Measurements from ENCODE around the gene PHACTR1.

Gene PHACTR1

DNA sequence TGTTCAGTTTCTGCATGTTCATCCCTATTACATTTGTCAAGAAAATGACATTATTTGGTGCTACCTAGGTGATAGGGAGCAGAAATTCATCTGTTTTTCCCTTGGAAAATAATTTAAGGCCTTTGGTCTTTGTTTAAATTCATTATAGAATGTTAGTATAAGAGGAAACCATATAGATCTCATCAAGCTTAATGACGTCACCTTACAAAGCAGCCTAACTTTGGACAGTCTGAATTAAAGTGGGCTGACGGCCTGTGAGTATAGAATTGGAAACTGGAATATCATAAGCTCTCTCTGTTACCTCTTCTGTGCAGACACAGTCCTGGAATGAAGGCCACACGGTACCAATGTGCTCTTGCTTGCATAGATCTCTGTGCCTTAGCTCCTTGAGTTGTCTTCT, 503.7 kb downstream of the PHACTR1 start:
- no peak overlapping the region for H3K4me3 ChIP-seq (ENCODE audit: low read length)
- no peak for DNase-seq (ENCODE audit: low read depth)
- TF ChIP-seq, protein P1, sequence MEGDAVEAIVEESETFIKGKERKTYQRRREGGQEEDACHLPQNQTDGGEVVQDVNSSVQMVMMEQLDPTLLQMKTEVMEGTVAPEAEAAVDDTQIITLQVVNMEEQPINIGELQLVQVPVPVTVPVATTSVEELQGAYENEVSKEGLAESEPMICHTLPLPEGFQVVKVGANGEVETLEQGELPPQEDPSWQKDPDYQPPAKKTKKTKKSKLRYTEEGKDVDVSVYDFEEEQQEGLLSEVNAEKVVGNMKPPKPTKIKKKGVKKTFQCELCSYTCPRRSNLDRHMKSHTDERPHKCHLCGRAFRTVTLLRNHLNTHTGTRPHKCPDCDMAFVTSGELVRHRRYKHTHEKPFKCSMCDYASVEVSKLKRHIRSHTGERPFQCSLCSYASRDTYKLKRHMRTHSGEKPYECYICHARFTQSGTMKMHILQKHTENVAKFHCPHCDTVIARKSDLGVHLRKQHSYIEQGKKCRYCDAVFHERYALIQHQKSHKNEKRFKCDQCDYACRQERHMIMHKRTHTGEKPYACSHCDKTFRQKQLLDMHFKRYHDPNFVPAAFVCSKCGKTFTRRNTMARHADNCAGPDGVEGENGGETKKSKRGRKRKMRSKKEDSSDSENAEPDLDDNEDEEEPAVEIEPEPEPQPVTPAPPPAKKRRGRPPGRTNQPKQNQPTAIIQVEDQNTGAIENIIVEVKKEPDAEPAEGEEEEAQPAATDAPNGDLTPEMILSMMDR (conservative IDR thresholded peaks at IDR 0.05; ENCODE audit: low read depth, low read length): no peak

GRCh38 chr6:13222048-13222447, 505.5 kb downstream of the PHACTR1 start:
- TF ChIP-seq, protein P1 (conservative IDR thresholded peaks at IDR 0.05; ENCODE audit: low read depth, low read length): no peak
- no peak overlapping the region for H3K4me3 ChIP-seq (ENCODE audit: low read length)
- no peak for DNase-seq (ENCODE audit: low read depth)

- no peak overlapping the region for H3K4me3 ChIP-seq (ENCODE audit: low read length)
- TF ChIP-seq, protein P1 (conservative IDR thresholded peaks at IDR 0.05; ENCODE audit: low read depth, low read length): no peak
- no peak for DNase-seq (ENCODE audit: low read depth)
These were observed 509.5 kb downstream of the PHACTR1 start for GRCh38 chr6:13226071-13226470.

DNA sequence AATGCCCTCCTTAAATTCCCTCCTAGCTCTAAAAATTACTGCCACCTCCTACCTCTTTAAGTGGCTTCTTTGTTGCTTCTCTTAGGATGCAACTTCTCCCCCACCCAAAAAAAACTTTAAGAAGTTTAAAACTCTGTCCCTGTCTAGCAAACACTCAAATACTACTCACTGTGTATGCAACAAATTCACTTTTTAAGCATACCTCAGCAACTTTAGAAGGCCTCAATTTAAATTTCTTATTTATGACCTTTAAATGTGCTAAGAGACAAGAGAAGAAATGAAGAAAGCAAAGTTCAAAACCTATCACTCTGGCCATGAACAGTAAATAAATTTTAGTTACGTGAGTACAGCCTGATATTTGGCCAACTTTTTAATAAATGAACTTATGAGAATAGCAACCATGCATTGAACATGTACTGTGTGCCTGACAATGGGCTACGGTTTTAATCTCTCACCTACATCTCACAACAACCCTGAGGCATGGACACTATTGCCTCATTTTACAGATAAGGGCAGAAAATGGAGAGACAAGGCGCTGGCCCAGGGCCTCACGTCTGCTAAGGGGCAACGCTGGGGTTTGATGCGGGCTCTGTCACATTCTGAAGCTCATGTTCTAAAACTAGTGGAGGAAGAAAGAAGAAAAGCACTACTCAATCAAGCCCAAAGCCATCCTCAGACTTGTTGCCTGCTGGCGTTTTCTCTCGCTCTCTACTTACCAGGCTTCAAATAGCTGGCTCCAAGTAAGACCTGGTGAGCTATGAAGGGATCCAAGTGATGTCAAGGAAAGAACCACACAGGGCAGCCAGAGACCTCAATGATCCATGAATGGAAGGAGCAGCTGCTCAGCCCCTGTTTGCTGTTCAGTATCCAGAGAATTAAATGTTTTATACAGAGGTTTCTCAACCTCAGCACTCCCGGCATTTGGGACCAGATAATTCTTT, 512.0 kb downstream of the PHACTR1 start:
- TF ChIP-seq, protein P1 (conservative IDR thresholded peaks at IDR 0.05; ENCODE audit: low read depth, low read length): no peak
- DNase-seq (ENCODE audit: low read depth): no peak

GRCh38 chr6:13229205-13230085, 512.9 kb downstream of the PHACTR1 start:
- DNase-seq (ENCODE audit: low read depth): no peak
- H3K4me3 ChIP-seq (ENCODE audit: low read length): no peak overlapping the region
- TF ChIP-seq, protein P1 (conservative IDR thresholded peaks at IDR 0.05; ENCODE audit: low read depth, low read length): no peak

More for the DNA sequence above, 512.0 kb downstream of the PHACTR1 start:
- H3K4me3 ChIP-seq (ENCODE audit: low read length): no peak overlapping the region

GRCh38 chr6:13233106-13233505, 516.5 kb downstream of the PHACTR1 start:
- no peak overlapping the region for H3K4me3 ChIP-seq (ENCODE audit: low read length)

More at GRCh38 chr6:13233106-13233505, 516.5 kb downstream of the PHACTR1 start:
- TF ChIP-seq, protein P1 (conservative IDR thresholded peaks at IDR 0.05; ENCODE audit: low read depth, low read length): no peak
- DNase-seq (ENCODE audit: low read depth): no peak
